ENCODE measurements around the gene ATAD1.

The ATAD1 gene

GRCh38 chr10:87707254-87707653 lies 110.8 kb downstream of the ATAD1 start:
- no peak for DNase-seq

DNA sequence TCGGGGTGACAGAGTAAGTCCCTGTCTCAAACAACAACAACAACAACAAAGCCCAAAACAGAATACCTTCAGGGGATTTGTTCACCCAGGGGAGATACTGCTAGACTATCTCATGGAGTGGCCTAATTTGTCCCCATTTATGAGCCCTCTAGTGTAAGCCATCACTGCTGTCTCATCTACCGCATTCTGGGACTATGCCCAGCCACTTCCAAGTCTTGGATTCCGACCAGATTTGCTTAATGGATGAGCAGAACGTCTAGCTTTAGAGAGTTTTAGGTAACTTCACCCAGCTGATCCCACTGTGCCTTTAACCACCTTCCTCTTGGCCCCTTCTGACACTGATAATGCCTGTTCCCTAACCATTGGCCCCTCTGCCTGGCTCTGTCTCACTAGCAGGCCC lies 111.3 kb downstream of the ATAD1 start:
- DNase-seq: no peak

DNA sequence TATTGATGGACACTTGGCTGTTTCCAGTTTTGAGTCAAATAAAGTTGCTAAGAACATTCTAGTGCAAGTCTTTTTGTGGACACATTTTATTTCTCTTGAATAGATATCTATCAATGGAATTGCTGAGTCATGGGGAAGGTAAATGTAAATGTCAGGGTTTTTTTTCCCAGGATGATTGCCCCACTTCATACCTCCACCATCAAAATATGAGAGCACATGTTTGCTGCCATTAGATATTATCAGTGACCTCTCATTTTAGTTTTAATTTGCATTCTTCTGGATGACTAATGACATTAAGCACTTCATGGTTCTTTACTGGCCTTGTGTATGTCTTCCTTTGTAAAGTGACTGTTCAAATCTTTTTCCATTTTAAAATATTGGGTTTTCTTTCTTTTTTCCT lies 112.7 kb downstream of the ATAD1 start:
- no peak for DNase-seq

DNA sequence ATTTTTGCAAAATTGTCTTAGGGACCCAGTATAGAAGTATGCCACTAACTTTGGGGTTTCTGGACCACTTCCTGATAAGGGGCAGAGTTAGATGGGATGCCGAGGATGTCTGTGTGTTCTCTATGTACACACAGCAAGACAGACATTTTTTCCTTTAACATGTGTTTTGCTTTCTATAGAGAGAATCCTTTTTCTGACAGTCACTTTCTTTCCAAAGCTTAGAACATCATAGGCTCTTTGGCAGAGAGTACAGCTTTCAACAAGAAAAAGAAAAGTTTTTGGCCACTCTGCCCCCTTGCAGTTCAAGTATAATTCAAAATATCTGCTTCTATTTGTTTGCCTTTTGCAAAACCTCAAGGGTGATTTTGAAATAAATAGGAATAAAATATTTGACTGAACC lies 114.3 kb downstream of the ATAD1 start:
- no peak for DNase-seq

- no peak for DNase-seq
Observed at GRCh38 chr10:87702973-87703294, 115.1 kb downstream of the ATAD1 start.

DNA sequence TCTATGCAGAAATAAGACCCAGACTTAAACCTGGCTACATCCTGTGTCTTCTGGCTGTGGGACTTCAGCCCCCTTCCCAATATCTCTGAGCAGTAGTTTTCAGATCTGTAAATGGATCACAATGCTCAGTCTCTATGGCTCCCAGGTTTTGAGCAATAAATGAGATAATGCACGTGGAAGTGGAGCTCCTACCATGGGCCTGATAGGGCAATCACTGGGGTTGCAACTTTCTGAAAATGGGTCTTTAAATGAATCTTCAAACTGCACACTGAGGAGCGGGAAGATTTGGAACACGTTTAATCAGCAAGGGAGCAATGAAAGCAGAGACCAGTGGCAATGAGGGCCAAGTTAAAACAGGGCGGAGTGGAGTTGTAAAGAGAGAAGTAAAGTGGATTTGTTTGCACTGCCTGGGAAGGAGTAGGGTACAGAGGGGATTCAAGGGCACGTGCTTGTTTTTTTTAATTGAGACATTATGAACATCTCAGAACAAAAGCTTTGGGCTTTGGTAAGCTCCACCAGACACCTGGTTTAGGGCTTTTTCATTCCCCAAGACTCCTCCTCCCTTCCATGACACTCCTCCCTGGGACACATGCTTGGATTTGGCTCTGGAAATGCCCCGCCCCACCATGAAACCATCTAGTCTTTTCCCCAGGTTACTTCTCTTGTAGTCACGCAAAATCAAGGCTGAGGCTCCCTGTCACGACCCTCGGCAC lies 115.6 kb downstream of the ATAD1 start:
- DNase-seq: no peak

Data from activated CD8-positive, alpha-beta memory T cell treated with anti-CD3 and anti-CD28 coated beads for 24 hours (primary cell).